ENCODE measurements around the gene RAMP1. TPM values are rescaled to one million over a fixed set of nuclear protein-coding genes. Genes with fewer than 3 reads are reported as not detected.
A peak's percentile ranks its signal among the peaks of the same experiment; 100 is the strongest.

The RAMP1 gene
- total RNA-seq, 4 donors from 2014 or later: 28.7 to 168 (median 71.8) TPM

GRCh38 chr2:237888389-237888788 is 29.0 kb downstream of the RAMP1 start:
- Histone ChIP-seq H3K27me3 (no peaks in the 10 kb centered on the region), H3K9me3 (no peaks in the 10 kb centered on the region), H3K36me3 (no peaks in the 10 kb centered on the region), H3K4me3 (no peak overlapping the region), H3K4me1 (peaks cover 16 to 29% of the 10 kb centered on the region in 2 donors), H3K27ac (peak overlapping the region; percentile 72 to 96 (median 86))
- in situ Hi-C loops (cut with MboI; ENCODE audit: low sequenced_read_pairs in 4 of 4): no loop called here
- ATAC-seq: no peak
- TF ChIP-seq, protein P1, sequence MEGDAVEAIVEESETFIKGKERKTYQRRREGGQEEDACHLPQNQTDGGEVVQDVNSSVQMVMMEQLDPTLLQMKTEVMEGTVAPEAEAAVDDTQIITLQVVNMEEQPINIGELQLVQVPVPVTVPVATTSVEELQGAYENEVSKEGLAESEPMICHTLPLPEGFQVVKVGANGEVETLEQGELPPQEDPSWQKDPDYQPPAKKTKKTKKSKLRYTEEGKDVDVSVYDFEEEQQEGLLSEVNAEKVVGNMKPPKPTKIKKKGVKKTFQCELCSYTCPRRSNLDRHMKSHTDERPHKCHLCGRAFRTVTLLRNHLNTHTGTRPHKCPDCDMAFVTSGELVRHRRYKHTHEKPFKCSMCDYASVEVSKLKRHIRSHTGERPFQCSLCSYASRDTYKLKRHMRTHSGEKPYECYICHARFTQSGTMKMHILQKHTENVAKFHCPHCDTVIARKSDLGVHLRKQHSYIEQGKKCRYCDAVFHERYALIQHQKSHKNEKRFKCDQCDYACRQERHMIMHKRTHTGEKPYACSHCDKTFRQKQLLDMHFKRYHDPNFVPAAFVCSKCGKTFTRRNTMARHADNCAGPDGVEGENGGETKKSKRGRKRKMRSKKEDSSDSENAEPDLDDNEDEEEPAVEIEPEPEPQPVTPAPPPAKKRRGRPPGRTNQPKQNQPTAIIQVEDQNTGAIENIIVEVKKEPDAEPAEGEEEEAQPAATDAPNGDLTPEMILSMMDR (IDR thresholded peaks at IDR 0.05 in 4 of 5, conservative IDR thresholded peaks at IDR 0.05 in 1 of 5): no peak
- TF ChIP-seq POLR2A (IDR thresholded peaks at IDR 0.05): no peak
- intact Hi-C loops (cut with DNase I; ENCODE audit: low total_unique reads): no loop called here
- DNase-seq: no peak

DNA sequence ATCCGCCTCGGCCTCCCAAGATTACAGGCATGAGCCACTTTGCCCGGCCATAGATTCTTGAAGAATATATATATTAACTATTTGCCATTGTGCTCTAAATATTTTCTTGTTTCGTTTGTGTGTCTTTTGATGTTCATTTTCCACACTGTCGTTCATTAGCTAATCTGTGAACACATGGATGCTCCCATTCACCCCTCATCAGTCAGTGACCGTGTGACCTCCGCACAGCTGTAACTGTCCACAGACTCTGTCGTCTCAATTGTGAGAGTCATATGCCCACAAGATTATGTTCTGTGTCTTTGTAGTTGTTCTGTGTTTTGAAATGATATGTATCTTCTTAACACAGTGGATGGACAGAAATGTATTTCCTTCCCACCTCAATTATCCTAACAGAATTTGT is 29.6 kb downstream of the RAMP1 start:
- peaks cover 17 to 33% of the 10 kb centered on the region in 2 donors for H3K4me1 ChIP-seq

GRCh38 chr2:237889811-237890210 is 30.4 kb downstream of the RAMP1 start:
- no peak for DNase-seq
- TF ChIP-seq, protein P1 (IDR thresholded peaks at IDR 0.05 in 4 of 5, conservative IDR thresholded peaks at IDR 0.05 in 1 of 5): no peak
- no peak for TF ChIP-seq POLR2A (IDR thresholded peaks at IDR 0.05)
- H3K27ac ChIP-seq: peak overlapping the region in 2 of 4 donors; percentile 85 to 96
- H3K4me1 ChIP-seq: peaks cover 19 to 39% of the 10 kb centered on the region in 2 donors
- no peak overlapping the region for H3K4me3 ChIP-seq
- no peaks in the 10 kb centered on the region for H3K36me3 ChIP-seq
- intact Hi-C loops (cut with DNase I; ENCODE audit: low total_unique reads) (no loop called here), in situ Hi-C loops (cut with MboI; ENCODE audit: low sequenced_read_pairs in 4 of 4) (no loop called here)
- H3K27me3 ChIP-seq: no peaks in the 10 kb centered on the region
- no peak for ATAC-seq
- H3K9me3 ChIP-seq: no peaks in the 10 kb centered on the region

More for the DNA sequence above, 29.6 kb downstream of the RAMP1 start:
- no peak for TF ChIP-seq POLR2A (IDR thresholded peaks at IDR 0.05)
- TF ChIP-seq, protein P1 (IDR thresholded peaks at IDR 0.05 in 4 of 5, conservative IDR thresholded peaks at IDR 0.05 in 1 of 5): no peak
- no peak for DNase-seq
- Histone ChIP-seq H3K36me3 (no peaks in the 10 kb centered on the region), H3K9me3 (no peaks in the 10 kb centered on the region), H3K4me3 (no peak overlapping the region), H3K27ac (peak overlapping the region in 2 of 4 donors; percentile 85 to 96), H3K27me3 (no peaks in the 10 kb centered on the region)
- in situ Hi-C loops (cut with MboI; ENCODE audit: low sequenced_read_pairs in 4 of 4) (no loop called here), intact Hi-C loops (cut with DNase I; ENCODE audit: low total_unique reads) (no loop called here)
- ATAC-seq: no peak

GRCh38 chr2:237892478-237892877 is 33.1 kb downstream of the RAMP1 start:
- H3K4me3 ChIP-seq: no peak overlapping the region
- TF ChIP-seq POLR2A (IDR thresholded peaks at IDR 0.05): no peak
- TF ChIP-seq, protein P1 (IDR thresholded peaks at IDR 0.05 in 4 of 5, conservative IDR thresholded peaks at IDR 0.05 in 1 of 5): no peak
- H3K4me1 ChIP-seq: peaks cover 35 to 43% of the 10 kb centered on the region in 2 donors
- H3K9me3 ChIP-seq: no peaks in the 10 kb centered on the region
- no peak for ATAC-seq
- no peaks in the 10 kb centered on the region for H3K27me3 ChIP-seq
- in situ Hi-C loops (cut with MboI; ENCODE audit: low sequenced_read_pairs in 4 of 4) (no loop called here), intact Hi-C loops (cut with DNase I; ENCODE audit: low total_unique reads) (no loop called here)
- H3K36me3 ChIP-seq: no peaks in the 10 kb centered on the region
- no peak for DNase-seq
- peak overlapping the region in 3 of 4 donors; percentile 98 to 99 (median 99) for H3K27ac ChIP-seq
